GM23248 (cell line): ENCODE data around the gene TENT5A. TPM values are rescaled to one million over a fixed set of nuclear protein-coding genes. Genes with fewer than 3 reads are reported as not detected.
A peak's percentile ranks its signal among the peaks of the same experiment; 100 is the strongest.

ENCODE experiments used
- DNase-seq: peaks from one replicate; pipeline ENCODE4 v3.0.0-alpha.2; 2015
- H2AFZ ChIP-seq: fragments of 200-600 bp; sonication (generic); 2 replicates; pipeline ENCODE4 v1.6.1; 2016; ENCODE audit warnings: antibody characterized with exemption
- H3F3A ChIP-seq: fragments of 200-600 bp; sonication (generic); 2 replicates; pipeline ENCODE4 v1.6.1; 2016; ENCODE audit warnings: mild to moderate bottlenecking, antibody characterized with exemption, mixed run types; ENCODE audit not compliant: insufficient read depth
- H3K27ac ChIP-seq: fragments of 200-600 bp; sonication (generic); 2 replicates; pipeline ENCODE4 v1.5.1; 2016; ENCODE audit warnings: mild to moderate bottlenecking
- H3K27me3 ChIP-seq: fragments of 200-600 bp; sonication (generic); replicated peaks from 2 replicates; pipeline ENCODE4 v1.6.1; 2016; ENCODE audit warnings: mild to moderate bottlenecking; ENCODE audit not compliant: insufficient read depth
- H3K36me3 ChIP-seq: fragments of 200-600 bp; sonication (generic); 2 replicates; pipeline ENCODE4 v1.6.1; 2016; ENCODE audit warnings: low read depth, mild to moderate bottlenecking
- H3K4me1 ChIP-seq: fragments of 200-600 bp; sonication (generic); 2 replicates; pipeline ENCODE4 v1.6.1; 2016; ENCODE audit warnings: mild to moderate bottlenecking; ENCODE audit not compliant: insufficient read depth
- H3K4me2 ChIP-seq: fragments of 200-600 bp; sonication (generic); one replicate; pipeline ENCODE4 v1.6.1; 2016; ENCODE audit warnings: mild to moderate bottlenecking; ENCODE audit not compliant: unreplicated experiment
- H3K4me3 ChIP-seq: fragments of 200-600 bp; sonication (generic); 2 replicates; pipeline ENCODE4 v1.5.1; 2016; ENCODE audit warnings: mild to moderate bottlenecking
- H3K79me2 ChIP-seq: fragments of 200-600 bp; sonication (generic); 2 replicates; pipeline ENCODE4 v1.6.1; 2016; ENCODE audit warnings: mild to moderate bottlenecking; ENCODE audit not compliant: insufficient read depth
- H3K9ac ChIP-seq: fragments of 200-600 bp; sonication (generic); 2 replicates; pipeline ENCODE4 v1.6.1; 2016; ENCODE audit warnings: mild to moderate bottlenecking
- H3K9me2 ChIP-seq: fragments of 200-600 bp; sonication (generic); 2 replicates; pipeline ENCODE4 v1.6.1; 2016; ENCODE audit warnings: mixed run types, mild to moderate bottlenecking, moderate library complexity; ENCODE audit not compliant: insufficient read depth
- H3K9me3 ChIP-seq: fragments of 200-600 bp; sonication (generic); one replicate; pipeline ENCODE4 v1.6.1; 2017; ENCODE audit warnings: low read depth
- H4K20me1 ChIP-seq: fragments of 200-600 bp; sonication (generic); 2 replicates; pipeline ENCODE4 v1.6.0; 2016; ENCODE audit not compliant: insufficient read depth
- EZH2 ChIP-seq: fragments of 200-600 bp; sonication (generic); IDR thresholded peaks from 2 replicates; pipeline ENCODE4 v1.6.1; 2018; ENCODE audit warnings: antibody characterized with exemption, mild to moderate bottlenecking; ENCODE audit not compliant: insufficient read depth, poor library complexity, severe bottlenecking
- EZH2phosphoT487 ChIP-seq: fragments of 200-600 bp; sonication (generic); IDR thresholded peaks from 2 replicates; pipeline ENCODE4 v1.6.1; 2018; ENCODE audit warnings: antibody characterized with exemption, moderate library complexity, mild to moderate bottlenecking, low read depth; ENCODE audit not compliant: insufficient read depth
- WGBS, 2 experiments: methylation state at CpG; one replicate each; pipeline ENCODE4 v1.1.6; 2015 to 2017; ENCODE audit warnings: low lambda C conversion rate in 2 of 2, low coverage in 1 of 2; ENCODE audit errors: missing lambda C conversion rate in 2 of 2; 5-methylcytosine and 5-hydroxymethylcytosine counted together
- in situ Hi-C: fragments of 300-500 bp; cut with MboI; formaldehyde crosslinking; loops from 2 replicates; pipeline ENCODE4 v1.15.0; 2020
- polyA plus RNA-seq: library from polyadenylated mRNA; unstranded; fragments of >200 nt; fragmentation: Nextera tagmentation; extraction: Ambion mirVana; gene quantifications from 2 replicates; pipeline ENCODE4 v1.2.1, GENCODE V29; 2016
- total RNA-seq: library from RNA; depleted of rRNA; stranded (reverse); fragments of >200 nt; shearing (Covaris generic); gene quantifications from 2 replicates; pipeline ENCODE4 v1.2.3, GENCODE V29; 2014

TENT5A gene
- total and polyA plus RNA-seq, 2 experiments from 2014 or later, result 39.2 to 48.6 TPM

- Histone ChIP-seq H3K79me2 (no peaks in the 10 kb centered on the region), H3K4me1 (peaks cover 48% of the 10 kb centered on the region), H3K4me3 (no peak overlapping the region), H3F3A (peaks cover 29% of the 10 kb centered on the region), H4K20me1 (no peaks in the 10 kb centered on the region), H2AFZ (no peak overlapping the region), H3K9ac (no peak overlapping the region), H3K36me3 (no peaks in the 10 kb centered on the region), H3K4me2 (no peak overlapping the region), H3K9me3 (no peaks in the 10 kb centered on the region), H3K27ac (no peak overlapping the region), H3K9me2 (no peaks in the 10 kb centered on the region), H3K27me3 (no peaks in the 10 kb centered on the region)
- TF ChIP-seq EZH2 (no peak), EZH2phosphoT487 (no peak)
- 94 to 100% methylated on average over 1 of the region's 1 CpG for WGBS, 2 experiments
- in situ Hi-C loops, result loop anchor here (10.0 to 25.0 kb wide), 2 partner anchors 249 to 412 kb away; no protein-coding TSS in a partner anchor
- no peak for DNase-seq
Observed at GRCh38 chr6:81763051-81763450, 10.6 kb upstream of the TENT5A start.

GRCh38 chr6:81762606-81763005 lies 10.1 kb upstream of the TENT5A start:
- in situ Hi-C loops, result loop anchor here (10.0 to 25.0 kb wide), 2 partner anchors 250 to 412 kb away; no protein-coding TSS in a partner anchor
- no peaks in the 10 kb centered on the region for H3K79me2 ChIP-seq
- no peak overlapping the region for H2AFZ ChIP-seq
- H3K9me2 ChIP-seq, result no peaks in the 10 kb centered on the region
- no peaks in the 10 kb centered on the region for H3K27me3 ChIP-seq
- H3K27ac ChIP-seq, result 0 out of 2 replicates have a peak overlapping the region, but pooled peaks have one; percentile 2
- no peaks in the 10 kb centered on the region for H3K36me3 ChIP-seq
- peaks cover 43% of the 10 kb centered on the region for H3K4me1 ChIP-seq
- H3K4me3 ChIP-seq, result no peak overlapping the region
- no peaks in the 10 kb centered on the region for H4K20me1 ChIP-seq
- H3K9me3 ChIP-seq, result no peaks in the 10 kb centered on the region
- no peak overlapping the region for H3K9ac ChIP-seq
- H3F3A ChIP-seq, result peaks cover 25% of the 10 kb centered on the region
- WGBS, 2 experiments, result 78 to 83% methylated on average over 4 of the region's 4 CpGs
- H3K4me2 ChIP-seq, result no peak overlapping the region
- no peak for TF ChIP-seq EZH2
- TF ChIP-seq EZH2phosphoT487, result no peak
- peak; percentile 15 for DNase-seq

- H3F3A ChIP-seq, result peaks cover 20% of the 10 kb centered on the region
- DNase-seq, result peak; percentile 59
- H3K27me3 ChIP-seq, result no peaks in the 10 kb centered on the region
- H3K4me2 ChIP-seq, result peak overlapping the region; percentile 5
- H3K9ac ChIP-seq, result no peak overlapping the region
- no peaks in the 10 kb centered on the region for H3K36me3 ChIP-seq
- H2AFZ ChIP-seq, result no peak overlapping the region
- no peak overlapping the region for H3K4me3 ChIP-seq
- no peaks in the 10 kb centered on the region for H3K9me3 ChIP-seq
- no peaks in the 10 kb centered on the region for H4K20me1 ChIP-seq
- TF ChIP-seq EZH2 (no peak), EZH2phosphoT487 (no peak)
- no peaks in the 10 kb centered on the region for H3K9me2 ChIP-seq
- no peaks in the 10 kb centered on the region for H3K79me2 ChIP-seq
- peaks cover 38% of the 10 kb centered on the region for H3K4me1 ChIP-seq
- in situ Hi-C loops, result loop anchor here (10.0 to 25.0 kb wide), 2 partner anchors 250 to 413 kb away; no protein-coding TSS in a partner anchor
- 0 out of 2 replicates have a peak overlapping the region, but pooled peaks have one; percentile 2 for H3K27ac ChIP-seq
Observed at GRCh38 chr6:81762132-81762531, 9.7 kb upstream of the TENT5A start.

- H2AFZ ChIP-seq, result no peak overlapping the region
- WGBS, 2 experiments, result 89 to 92% methylated on average over 1 of the region's 1 CpG
- no peaks in the 10 kb centered on the region for H3K9me2 ChIP-seq
- DNase-seq, result peak; percentile 56
- H4K20me1 ChIP-seq, result no peaks in the 10 kb centered on the region
- H3K27me3 ChIP-seq, result no peaks in the 10 kb centered on the region
- H3K36me3 ChIP-seq, result no peaks in the 10 kb centered on the region
- no peaks in the 10 kb centered on the region for H3K79me2 ChIP-seq
- H3K4me3 ChIP-seq, result no peak overlapping the region
- H3K9ac ChIP-seq, result no peak overlapping the region
- H3K27ac ChIP-seq, result no peak overlapping the region
- H3K4me2 ChIP-seq, result peak overlapping the region; percentile 49
- no peak for TF ChIP-seq EZH2
- TF ChIP-seq EZH2phosphoT487, result no peak
- H3F3A ChIP-seq, result peaks cover 11% of the 10 kb centered on the region
- H3K4me1 ChIP-seq, result peaks cover 29% of the 10 kb centered on the region
- in situ Hi-C loops, result loop anchor here (10.0 to 25.0 kb wide), 2 partner anchors 251 to 414 kb away; no protein-coding TSS in a partner anchor
- no peaks in the 10 kb centered on the region for H3K9me3 ChIP-seq
Observed at GRCh38 chr6:81761197-81761596, 8.7 kb upstream of the TENT5A start.
